Erythroblast (primary cell): ENCODE data around the gene DGKQ.

Experiments
- GATA1 ChIP-seq: IDR thresholded peaks from 2 replicates; pipeline ENCODE4 v1.6.1; 2011; ENCODE audit warnings: low read depth, mild to moderate bottlenecking, control low read depth, low read length, moderate library complexity
- POLR2A ChIP-seq: IDR thresholded peaks from 2 replicates; pipeline ENCODE4 v1.6.1; 2011; ENCODE audit warnings: mild to moderate bottlenecking, low read length

DNA sequence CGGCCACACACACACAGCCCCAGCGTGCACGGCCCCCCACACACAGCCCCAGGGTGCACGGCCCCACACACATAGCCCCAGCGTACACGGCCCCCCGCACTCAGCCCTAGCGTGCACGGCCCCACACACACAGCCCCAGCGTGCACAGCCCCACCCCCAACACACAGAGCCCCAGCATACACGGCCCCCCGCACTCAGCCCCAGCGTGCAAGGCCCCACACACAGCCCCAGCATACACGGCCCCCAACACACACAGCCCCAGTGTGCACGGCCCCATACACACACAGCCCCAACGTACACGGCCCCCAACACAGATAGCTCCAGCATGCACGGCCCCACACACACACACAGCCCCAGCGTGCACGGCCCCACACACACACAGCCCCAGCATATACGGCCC is 58.8 kb downstream of the DGKQ start:
- no peak for TF ChIP-seq POLR2A
- no peak for TF ChIP-seq GATA1
